Bronchial epithelial cell (primary cell): ENCODE results near the gene RALGAPA2. TPM values are rescaled to one million over a fixed set of nuclear protein-coding genes. Genes with fewer than 3 reads are reported as not detected.

ENCODE experiments used
- DNase-seq: peaks from one replicate; pipeline ENCODE4 v3.0.0-alpha.2; 2010; ENCODE audit warnings: low read depth
- FAIRE-seq: peaks from 2 replicates; lab custom pipeline; 2011; peaks lifted over from hg19 to GRCh38; lab: Jason Lieb, UNC
- H3K27me3 ChIP-seq: 2 replicates; pipeline ENCODE4 v1.5.1; 2011; ENCODE audit warnings: low read length; ENCODE audit not compliant: control insufficient read depth, insufficient read depth
- H3K36me3 ChIP-seq: 2 replicates; pipeline ENCODE4 v1.5.1; 2011; ENCODE audit warnings: low read length; ENCODE audit not compliant: control insufficient read depth, insufficient read depth
- H3K4me3 ChIP-seq: 2 replicates; pipeline ENCODE4 v1.5.1; 2011; ENCODE audit warnings: mild to moderate bottlenecking, low read depth, low read length, control low read depth
- total RNA-seq: library from RNA; depleted of rRNA; stranded (reverse); fragments of >200 nt; gene quantifications from 2 replicates; pipeline ENCODE4 v1.2.1, GENCODE V29; 2014
- TF ChIP-seq, protein P1 (sequence below): IDR thresholded peaks from 2 replicates; pipeline ENCODE4 v1.5.1; 2011; ENCODE audit warnings: mild to moderate bottlenecking, moderate library complexity, low read length, control low read depth, inconsistent platforms; ENCODE audit not compliant: insufficient read depth, severe bottlenecking

Gene RALGAPA2
- total RNA-seq, 1 donor from 2014 or later = 8.7 TPM

DNA sequence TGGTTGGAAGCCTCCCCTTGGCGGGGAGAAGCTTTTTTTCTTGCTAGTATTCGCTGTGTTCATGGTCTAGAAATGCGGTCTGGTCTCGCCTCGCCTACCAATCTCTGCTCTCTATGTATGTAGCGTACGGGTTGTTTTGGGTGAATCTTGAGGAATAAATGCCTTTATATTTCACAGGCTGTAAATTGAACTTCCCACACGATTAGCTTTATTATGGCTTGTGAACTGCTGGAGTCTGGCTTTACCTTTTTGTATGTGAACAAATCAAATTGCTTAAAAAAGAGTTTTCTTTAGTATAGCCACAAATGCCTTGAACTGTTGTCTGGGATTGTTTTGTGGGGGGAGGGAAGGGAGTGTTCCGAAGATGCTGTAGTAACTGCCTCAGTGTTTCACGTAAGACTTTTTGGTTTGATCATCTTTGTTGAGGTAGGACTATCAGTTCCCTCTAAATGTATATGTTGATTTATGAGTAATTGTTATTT is 342.3 kb downstream of the RALGAPA2 start:
- TF ChIP-seq, protein P1, sequence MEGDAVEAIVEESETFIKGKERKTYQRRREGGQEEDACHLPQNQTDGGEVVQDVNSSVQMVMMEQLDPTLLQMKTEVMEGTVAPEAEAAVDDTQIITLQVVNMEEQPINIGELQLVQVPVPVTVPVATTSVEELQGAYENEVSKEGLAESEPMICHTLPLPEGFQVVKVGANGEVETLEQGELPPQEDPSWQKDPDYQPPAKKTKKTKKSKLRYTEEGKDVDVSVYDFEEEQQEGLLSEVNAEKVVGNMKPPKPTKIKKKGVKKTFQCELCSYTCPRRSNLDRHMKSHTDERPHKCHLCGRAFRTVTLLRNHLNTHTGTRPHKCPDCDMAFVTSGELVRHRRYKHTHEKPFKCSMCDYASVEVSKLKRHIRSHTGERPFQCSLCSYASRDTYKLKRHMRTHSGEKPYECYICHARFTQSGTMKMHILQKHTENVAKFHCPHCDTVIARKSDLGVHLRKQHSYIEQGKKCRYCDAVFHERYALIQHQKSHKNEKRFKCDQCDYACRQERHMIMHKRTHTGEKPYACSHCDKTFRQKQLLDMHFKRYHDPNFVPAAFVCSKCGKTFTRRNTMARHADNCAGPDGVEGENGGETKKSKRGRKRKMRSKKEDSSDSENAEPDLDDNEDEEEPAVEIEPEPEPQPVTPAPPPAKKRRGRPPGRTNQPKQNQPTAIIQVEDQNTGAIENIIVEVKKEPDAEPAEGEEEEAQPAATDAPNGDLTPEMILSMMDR = no peak
- no peak for DNase-seq
- H3K4me3 ChIP-seq = no peak overlapping the region
- peaks cover 42% of the 10 kb centered on the region for H3K27me3 ChIP-seq
- no peaks in the 10 kb centered on the region for H3K36me3 ChIP-seq
- FAIRE-seq = no peak

DNA sequence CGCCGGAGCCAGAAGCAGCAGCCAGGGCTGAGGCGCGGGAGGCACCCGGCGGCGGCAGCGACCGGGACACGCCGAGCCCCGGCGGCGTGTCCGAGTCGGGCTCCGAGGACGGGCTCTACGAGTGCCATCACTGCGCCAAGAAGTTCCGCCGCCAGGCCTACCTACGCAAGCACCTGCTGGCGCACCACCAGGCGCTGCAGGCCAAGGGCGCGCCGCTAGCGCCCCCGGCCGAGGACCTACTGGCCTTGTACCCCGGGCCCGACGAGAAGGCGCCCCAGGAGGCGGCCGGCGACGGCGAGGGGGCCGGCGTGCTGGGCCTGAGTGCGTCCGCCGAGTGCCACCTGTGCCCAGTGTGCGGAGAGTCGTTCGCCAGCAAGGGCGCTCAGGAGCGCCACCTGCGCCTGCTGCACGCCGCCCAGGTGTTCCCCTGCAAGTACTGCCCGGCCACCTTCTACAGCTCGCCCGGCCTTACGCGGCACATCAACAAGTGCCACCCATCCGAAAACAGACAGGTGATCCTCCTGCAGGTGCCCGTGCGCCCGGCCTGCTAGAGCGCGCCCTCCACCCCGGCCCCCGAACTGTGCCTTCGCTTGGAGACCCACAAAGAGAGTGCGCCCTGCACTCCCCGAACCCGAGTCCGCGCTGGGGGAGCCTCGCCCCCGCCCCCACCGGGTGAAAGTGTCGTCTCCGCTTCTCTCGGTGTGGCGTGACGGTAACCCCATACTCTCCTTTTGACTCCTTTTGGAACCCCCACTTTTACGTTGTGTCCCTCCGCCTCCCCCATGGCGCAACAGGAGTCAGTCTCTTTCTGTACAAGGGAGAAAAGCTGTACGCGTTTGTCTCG is 343.0 kb downstream of the RALGAPA2 start:
- TF ChIP-seq, protein P1 = peak; percentile 25
- FAIRE-seq = no peak
- DNase-seq = peak; percentile 12
- H3K27me3 ChIP-seq = peaks cover 46% of the 10 kb centered on the region
- no peaks in the 10 kb centered on the region for H3K36me3 ChIP-seq
- no peak overlapping the region for H3K4me3 ChIP-seq

DNA sequence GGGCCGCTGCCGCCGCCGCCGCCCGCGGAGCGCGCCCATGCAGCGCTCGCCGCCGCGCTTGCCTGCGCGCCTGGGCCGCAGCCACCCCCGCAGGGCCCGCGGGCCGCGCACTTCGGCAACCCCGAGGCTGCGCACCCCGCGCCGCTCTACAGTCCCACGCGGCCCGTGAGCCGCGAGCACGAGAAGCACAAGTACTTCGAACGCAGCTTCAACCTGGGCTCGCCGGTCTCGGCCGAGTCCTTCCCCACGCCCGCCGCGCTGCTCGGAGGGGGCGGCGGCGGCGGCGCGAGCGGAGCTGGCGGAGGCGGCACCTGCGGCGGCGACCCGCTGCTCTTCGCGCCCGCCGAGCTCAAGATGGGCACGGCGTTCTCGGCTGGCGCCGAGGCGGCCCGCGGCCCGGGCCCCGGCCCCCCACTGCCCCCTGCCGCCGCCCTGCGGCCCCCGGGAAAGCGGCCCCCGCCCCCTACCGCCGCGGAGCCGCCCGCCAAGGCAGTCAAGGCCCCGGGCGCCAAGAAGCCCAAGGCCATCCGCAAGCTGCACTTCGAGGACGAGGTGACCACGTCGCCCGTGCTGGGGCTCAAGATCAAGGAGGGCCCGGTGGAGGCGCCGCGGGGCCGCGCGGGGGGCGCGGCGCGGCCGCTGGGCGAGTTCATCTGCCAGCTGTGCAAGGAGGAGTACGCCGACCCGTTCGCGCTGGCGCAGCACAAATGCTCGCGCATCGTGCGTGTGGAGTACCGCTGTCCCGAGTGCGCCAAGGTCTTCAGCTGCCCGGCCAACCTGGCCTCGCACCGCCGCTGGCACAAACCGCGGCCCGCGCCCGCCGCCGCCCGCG is 343.8 kb downstream of the RALGAPA2 start:
- Histone ChIP-seq H3K27me3 (peaks cover 53% of the 10 kb centered on the region), H3K4me3 (no peak overlapping the region), H3K36me3 (no peaks in the 10 kb centered on the region)
- TF ChIP-seq, protein P1 = no peak
- DNase-seq = no peak
- FAIRE-seq = no peak

DNA sequence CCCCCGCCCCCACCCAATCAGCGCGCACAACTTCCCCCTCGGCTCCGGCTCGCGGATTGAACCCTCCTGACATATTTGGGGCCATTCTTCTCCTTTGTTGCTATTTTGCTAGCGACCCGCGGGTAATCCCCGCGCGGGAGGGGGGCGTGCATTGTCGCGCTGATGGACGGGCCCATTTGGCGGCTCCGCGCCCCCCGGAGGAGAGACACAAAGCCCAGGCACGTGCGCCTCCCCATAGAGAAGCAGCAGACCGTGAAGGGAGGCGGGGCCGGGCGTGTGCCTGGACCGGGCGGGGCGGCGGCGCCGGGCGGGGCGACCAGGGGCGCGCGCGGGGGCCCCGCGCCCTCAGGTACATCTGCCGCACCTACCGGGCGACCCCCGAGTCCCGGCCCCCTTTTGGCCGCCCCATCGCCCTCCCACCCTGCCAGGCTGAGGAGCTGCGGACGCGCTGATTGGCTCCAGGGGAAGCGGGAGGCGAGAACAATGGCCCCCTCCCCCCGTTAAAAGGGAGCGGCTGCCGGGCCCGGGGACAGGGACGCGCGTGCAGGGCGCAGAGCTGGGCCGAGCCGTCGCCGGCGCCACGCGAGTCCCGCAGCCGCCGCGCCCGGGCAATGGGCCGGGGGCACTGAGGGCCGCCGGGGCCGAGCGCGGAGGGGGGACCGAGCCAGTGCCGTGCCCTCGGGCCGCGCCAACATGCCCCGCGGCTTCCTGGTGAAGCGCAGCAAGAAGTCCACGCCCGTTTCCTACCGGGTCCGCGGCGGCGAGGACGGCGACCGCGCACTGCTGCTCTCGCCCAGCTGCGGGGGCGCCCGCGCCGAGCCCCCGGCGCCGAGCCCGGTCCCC is 344.6 kb downstream of the RALGAPA2 start, which contains the start of gene INSM1:
Gene INSM1, plus strand, starts transcription at position 530 of the 843 bp plus-strand sequence. Its CDS starts 164 bp downstream, at position 694.
- H3K4me3 ChIP-seq = no peak within 1 kb of the TSS
- H3K27me3 ChIP-seq = peaks cover 57% of the 10 kb centered on the region
- FAIRE-seq (no peak), DNase-seq (no peak)
- H3K36me3 ChIP-seq = no peaks in the 10 kb centered on the region
- TF ChIP-seq, protein P1 = no peak

DNA sequence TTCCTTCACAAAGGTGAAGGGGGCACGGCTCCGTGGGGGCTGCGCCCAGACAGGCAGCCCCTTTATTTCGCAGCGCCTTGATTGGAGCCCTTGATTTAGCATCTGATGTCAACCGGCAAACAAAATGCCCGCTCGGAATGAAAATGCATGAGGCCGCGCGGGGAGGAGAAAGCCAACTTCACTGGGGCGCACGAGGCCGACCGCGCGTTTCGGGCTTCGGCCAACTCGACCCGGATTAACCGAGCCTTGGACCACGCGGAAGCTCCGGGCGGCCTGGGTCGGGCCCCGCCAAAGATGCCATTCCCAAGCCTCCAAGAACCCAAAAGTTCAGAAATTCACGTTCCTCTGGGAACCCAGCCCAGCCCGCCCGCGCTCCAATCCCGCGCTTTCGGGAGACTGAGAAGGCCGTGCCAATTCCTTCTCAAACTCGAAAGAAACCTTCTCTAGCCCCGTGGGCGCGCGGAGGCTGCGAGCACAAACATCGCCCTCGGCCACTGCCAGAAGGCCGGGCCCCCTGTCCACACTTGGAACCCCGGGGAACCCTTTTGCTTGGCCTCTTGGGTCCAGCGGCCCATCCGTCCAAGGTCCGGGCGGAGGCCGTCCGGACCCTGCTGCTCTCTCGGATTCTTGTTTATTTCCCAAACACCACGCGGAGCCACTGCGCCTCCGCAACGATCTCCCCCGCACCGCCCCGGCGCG is 345.4 kb downstream of the RALGAPA2 start:
- DNase-seq = no peak
- H3K36me3 ChIP-seq = no peaks in the 10 kb centered on the region
- peaks cover 62% of the 10 kb centered on the region for H3K27me3 ChIP-seq
- TF ChIP-seq, protein P1 = no peak
- no peak overlapping the region for H3K4me3 ChIP-seq
- FAIRE-seq = no peak
